WERI-Rb-1 (cell line): ENCODE measurements around the gene ADGRE1.

Source experiments
- DNase-seq: peaks from one replicate; pipeline ENCODE4 v3.0.0-alpha.2; 2020
- H3K27ac ChIP-seq: fragments of 250-450 bp; sonication (Bioruptor Pico); 2 replicates; pipeline ENCODE4 v1.5.1; 2020; ENCODE audit warnings: mild to moderate bottlenecking, moderate library complexity
- H3K27me3 ChIP-seq: fragments of 250-450 bp; sonication (Bioruptor Pico); 2 replicates; pipeline ENCODE4 v1.5.1; 2021; ENCODE audit warnings: mild to moderate bottlenecking, low read depth, moderate library complexity; ENCODE audit not compliant: insufficient read depth, severe bottlenecking
- H3K36me3 ChIP-seq: fragments of 250-450 bp; sonication (Bioruptor Pico); 2 replicates; pipeline ENCODE4 v1.5.1; 2020; ENCODE audit warnings: mild to moderate bottlenecking, moderate library complexity
- H3K4me3 ChIP-seq: 2 replicates; pipeline ENCODE4 v1.5.1; 2011; ENCODE audit warnings: low read depth, mild to moderate bottlenecking, control low read depth, low read length
- H3K9me3 ChIP-seq: fragments of 250-450 bp; sonication (Bioruptor Pico); 2 replicates; pipeline ENCODE4 v1.5.1; 2021; ENCODE audit warnings: mild to moderate bottlenecking, moderate library complexity; ENCODE audit not compliant: severe bottlenecking
- CTCF ChIP-seq: IDR thresholded peaks from 2 replicates; pipeline ENCODE4 v1.5.1; 2011; ENCODE audit warnings: low read depth, mild to moderate bottlenecking, control low read depth, inconsistent platforms, low read length

The ADGRE1 gene

GRCh38 chr19:6888967-6889366 lies 1.6 kb downstream of the ADGRE1 start:
- Histone ChIP-seq H3K9me3 (peaks cover 15% of the 10 kb centered on the region), H3K27me3 (peaks cover 59% of the 10 kb centered on the region), H3K27ac (no peak overlapping the region), H3K4me3 (no peak overlapping the region), H3K36me3 (no peaks in the 10 kb centered on the region)
- DNase-seq = no peak
- TF ChIP-seq CTCF = no peak

- no peaks in the 10 kb centered on the region for H3K36me3 ChIP-seq
- H3K27me3 ChIP-seq = peaks cover 64% of the 10 kb centered on the region
- DNase-seq = no peak
- no peak overlapping the region for H3K27ac ChIP-seq
- no peak for TF ChIP-seq CTCF
- peaks cover 15% of the 10 kb centered on the region for H3K9me3 ChIP-seq
- no peak overlapping the region for H3K4me3 ChIP-seq
Observed at GRCh38 chr19:6890401-6890913, 3.1 kb downstream of the ADGRE1 start.

GRCh38 chr19:6890938-6891337 lies 3.6 kb downstream of the ADGRE1 start:
- Histone ChIP-seq H3K36me3 (no peaks in the 10 kb centered on the region), H3K27ac (no peak overlapping the region), H3K27me3 (peaks cover 66% of the 10 kb centered on the region), H3K9me3 (peaks cover 15% of the 10 kb centered on the region), H3K4me3 (no peak overlapping the region)
- no peak for DNase-seq
- no peak for TF ChIP-seq CTCF

- H3K27me3 ChIP-seq = peaks cover 62% of the 10 kb centered on the region
- no peak overlapping the region for H3K4me3 ChIP-seq
- TF ChIP-seq CTCF = no peak
- no peak overlapping the region for H3K27ac ChIP-seq
- H3K9me3 ChIP-seq = peaks cover 13% of the 10 kb centered on the region
- H3K36me3 ChIP-seq = no peaks in the 10 kb centered on the region
- no peak for DNase-seq
Observed at GRCh38 chr19:6891761-6892385, 4.5 kb downstream of the ADGRE1 start.

GRCh38 chr19:6894313-6894712 lies 6.9 kb downstream of the ADGRE1 start:
- H3K36me3 ChIP-seq = no peaks in the 10 kb centered on the region
- H3K27me3 ChIP-seq = peaks cover 62% of the 10 kb centered on the region
- H3K9me3 ChIP-seq = peaks cover 3% of the 10 kb centered on the region

More at GRCh38 chr19:6894313-6894712, 6.9 kb downstream of the ADGRE1 start:
- H3K27ac ChIP-seq = no peak overlapping the region
- no peak overlapping the region for H3K4me3 ChIP-seq
- DNase-seq = no peak
- no peak for TF ChIP-seq CTCF
